Ascending aorta (tissue), 2 donors: ENCODE measurements around the gene CCDC141. TPM values are rescaled to one million over a fixed set of nuclear protein-coding genes. Genes with fewer than 3 reads are reported as not detected.

Experiments used
- DNase-seq, 2 donors: peaks; one replicate each; pipeline ENCODE4 v3.0.0-alpha.2; 2019; ENCODE audit warnings: low spot score in 2 of 2
- H3K27ac ChIP-seq, 2 donors: fragments of 200-600 bp; sonication (generic); one replicate each; pipeline ENCODE4 v1.5.1; 2016 to 2017; ENCODE audit warnings: mild to moderate bottlenecking in 1 of 2
- H3K27me3 ChIP-seq: fragments of 200-600 bp; sonication (generic); one replicate; pipeline ENCODE4 v1.5.1; 2017
- H3K36me3 ChIP-seq, 2 donors: fragments of 200-600 bp; sonication (generic); one replicate each; pipeline ENCODE4 v1.5.1; 2016
- H3K4me1 ChIP-seq, 2 donors: fragments of 200-600 bp; sonication (generic); one replicate each; pipeline ENCODE4 v1.5.1; 2016 to 2017; ENCODE audit warnings: mild to moderate bottlenecking in 1 of 2
- H3K4me3 ChIP-seq, 2 donors: fragments of 200-600 bp; sonication (generic); one replicate each; pipeline ENCODE4 v1.5.1; 2016 to 2017; ENCODE audit warnings: mild to moderate bottlenecking in 1 of 2
- H3K9me3 ChIP-seq, 2 donors: fragments of 200-600 bp; sonication (generic); one replicate each; pipeline ENCODE4 v1.5.1; 2016
- intact Hi-C: fragments of 100-400 bp; cut with DNase I; formaldehyde crosslinking; loops from one replicate; pipeline ENCODE4 v1.15.1; 2023
- total RNA-seq: library from RNA; depleted of rRNA; stranded (reverse); fragments of >200 nt; gene quantifications from one replicate; pipeline ENCODE4 v1.1.0, GENCODE V29; 2016
- TF ChIP-seq, protein P1 (sequence below), 3 experiments: fragments of 200-600 bp in 2 of 3; fragments of 450-650 bp in 1 of 3; sonication (generic) in 2 of 3; IDR thresholded peaks; one replicate each; pipeline ENCODE4 v1.5.1; 2016 to 2019; ENCODE audit warnings: antibody characterized with exemption in 3 of 3, mild to moderate bottlenecking in 1 of 3, moderate library complexity in 1 of 3

Gene CCDC141
- total RNA-seq, 1 donor from 2014 or later = 2.0 TPM

- TF ChIP-seq, protein P1, sequence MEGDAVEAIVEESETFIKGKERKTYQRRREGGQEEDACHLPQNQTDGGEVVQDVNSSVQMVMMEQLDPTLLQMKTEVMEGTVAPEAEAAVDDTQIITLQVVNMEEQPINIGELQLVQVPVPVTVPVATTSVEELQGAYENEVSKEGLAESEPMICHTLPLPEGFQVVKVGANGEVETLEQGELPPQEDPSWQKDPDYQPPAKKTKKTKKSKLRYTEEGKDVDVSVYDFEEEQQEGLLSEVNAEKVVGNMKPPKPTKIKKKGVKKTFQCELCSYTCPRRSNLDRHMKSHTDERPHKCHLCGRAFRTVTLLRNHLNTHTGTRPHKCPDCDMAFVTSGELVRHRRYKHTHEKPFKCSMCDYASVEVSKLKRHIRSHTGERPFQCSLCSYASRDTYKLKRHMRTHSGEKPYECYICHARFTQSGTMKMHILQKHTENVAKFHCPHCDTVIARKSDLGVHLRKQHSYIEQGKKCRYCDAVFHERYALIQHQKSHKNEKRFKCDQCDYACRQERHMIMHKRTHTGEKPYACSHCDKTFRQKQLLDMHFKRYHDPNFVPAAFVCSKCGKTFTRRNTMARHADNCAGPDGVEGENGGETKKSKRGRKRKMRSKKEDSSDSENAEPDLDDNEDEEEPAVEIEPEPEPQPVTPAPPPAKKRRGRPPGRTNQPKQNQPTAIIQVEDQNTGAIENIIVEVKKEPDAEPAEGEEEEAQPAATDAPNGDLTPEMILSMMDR (IDR thresholded peaks at IDR 0.05) = no peak
- no peaks in the 10 kb centered on the region for H3K9me3 ChIP-seq
- no peak for DNase-seq
- H3K27me3 ChIP-seq = no peaks in the 10 kb centered on the region
- no peak overlapping the region for H3K27ac ChIP-seq
- no peaks in the 10 kb centered on the region for H3K4me1 ChIP-seq
- intact Hi-C loops = no loop called here
- H3K4me3 ChIP-seq = peak overlapping the region in 1 of 2 donors; percentile 19
- H3K36me3 ChIP-seq = no peaks in the 10 kb centered on the region
Measured at GRCh38 chr2:179031731-179032408, 18.1 kb downstream of the CCDC141 start.

GRCh38 chr2:179024445-179024844 lies 25.5 kb downstream of the CCDC141 start:
- Histone ChIP-seq H3K36me3 (no peaks in the 10 kb centered on the region), H3K4me3 (no peak overlapping the region), H3K27ac (no peak overlapping the region), H3K9me3 (no peaks in the 10 kb centered on the region), H3K27me3 (no peaks in the 10 kb centered on the region), H3K4me1 (no peaks in the 10 kb centered on the region)
- DNase-seq = no peak
- TF ChIP-seq, protein P1 (IDR thresholded peaks at IDR 0.05) = no peak
- intact Hi-C loops = no loop called here

DNA sequence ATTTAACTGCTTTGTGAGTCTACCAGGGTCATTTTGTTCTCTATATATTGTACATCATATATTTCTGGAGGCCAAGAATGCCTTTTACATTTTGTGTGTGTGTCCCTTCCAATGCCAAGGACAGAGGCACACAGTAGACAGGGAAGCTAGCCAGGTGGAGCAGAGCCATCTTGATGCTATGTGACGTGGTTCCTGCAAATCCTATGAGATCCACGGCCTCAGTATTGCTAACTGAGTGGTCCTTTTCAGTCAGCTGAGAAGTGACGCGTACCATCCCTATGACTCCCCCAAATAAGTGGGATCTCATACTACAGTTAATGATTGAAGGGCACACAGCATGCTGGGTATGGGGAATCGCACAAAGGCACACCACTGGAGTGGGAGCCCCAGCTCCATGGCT lies 27.3 kb downstream of the CCDC141 start:
- TF ChIP-seq, protein P1 (IDR thresholded peaks at IDR 0.05) = no peak
- no peaks in the 10 kb centered on the region for H3K36me3 ChIP-seq
- no peak overlapping the region for H3K4me3 ChIP-seq
- DNase-seq = no peak
- no peaks in the 10 kb centered on the region for H3K27me3 ChIP-seq
- H3K27ac ChIP-seq = no peak overlapping the region
- H3K9me3 ChIP-seq = no peaks in the 10 kb centered on the region
- peaks cover 0 to 4% of the 10 kb centered on the region in 2 donors for H3K4me1 ChIP-seq
- intact Hi-C loops = no loop called here

DNA sequence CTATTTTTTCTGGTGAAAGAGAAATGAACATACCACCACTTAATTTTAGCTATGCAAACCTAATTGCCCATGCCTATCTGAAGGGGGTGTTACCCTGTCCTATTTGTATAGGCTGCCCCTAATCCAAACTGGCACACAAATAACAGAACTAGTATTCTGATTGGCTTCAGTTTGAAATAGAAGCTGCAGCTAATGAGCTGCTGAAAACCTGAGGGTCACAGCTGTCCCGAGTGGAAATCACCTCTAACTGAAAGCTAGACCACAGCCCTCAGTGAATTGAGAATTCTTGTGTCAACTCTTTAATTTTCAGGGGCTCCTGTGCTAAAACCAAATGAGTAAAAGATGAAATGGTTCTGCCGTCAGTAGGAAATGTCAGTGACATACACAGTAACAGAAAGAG lies 28.7 kb downstream of the CCDC141 start:
- Histone ChIP-seq H3K4me1 (peaks cover 0 to 4% of the 10 kb centered on the region in 2 donors), H3K27me3 (no peaks in the 10 kb centered on the region), H3K9me3 (no peaks in the 10 kb centered on the region), H3K36me3 (no peaks in the 10 kb centered on the region), H3K4me3 (no peak overlapping the region), H3K27ac (no peak overlapping the region)
- intact Hi-C loops = no loop called here
- no peak for DNase-seq
- TF ChIP-seq, protein P1 (IDR thresholded peaks at IDR 0.05) = no peak

GRCh38 chr2:179020156-179020750 lies 29.7 kb downstream of the CCDC141 start:
- TF ChIP-seq, protein P1 (IDR thresholded peaks at IDR 0.05) = no peak
- Histone ChIP-seq H3K4me3 (no peak overlapping the region), H3K9me3 (no peaks in the 10 kb centered on the region), H3K4me1 (peaks cover 0 to 4% of the 10 kb centered on the region in 2 donors), H3K27ac (no peak overlapping the region), H3K36me3 (no peaks in the 10 kb centered on the region), H3K27me3 (no peaks in the 10 kb centered on the region)
- intact Hi-C loops = no loop called here
- no peak for DNase-seq
